WTC11 (cell line): ENCODE measurements around the gene GFY.

Experiments
- CREB1 ChIP-seq: sonication (generic); formaldehyde crosslinking; IDR thresholded peaks from 2 replicates; pipeline ENCODE4 v1.8.0; 2023; ENCODE audit warnings: mild to moderate bottlenecking, missing genetic modification reagents
- CTCF ChIP-seq: fragments of 200-600 bp; IDR thresholded peaks from 2 replicates; pipeline ENCODE4 v1.8.0; 2022; ENCODE audit warnings: antibody characterized with exemption
- ELF4 ChIP-seq: sonication (generic); formaldehyde crosslinking; IDR thresholded peaks from 2 replicates; pipeline ENCODE4 v1.8.1; 2022; ENCODE audit warnings: low read depth, mild to moderate bottlenecking, moderate library complexity, missing genetic modification reagents
- FOXJ3 ChIP-seq: sonication (generic); formaldehyde crosslinking; IDR thresholded peaks from 2 replicates; pipeline ENCODE4 v1.9.0; 2021; ENCODE audit warnings: missing genetic modification reagents, mild to moderate bottlenecking, borderline replicate concordance
- FOXK1 ChIP-seq: sonication (generic); formaldehyde crosslinking; IDR thresholded peaks from 2 replicates; pipeline ENCODE4 v1.8.0; 2022; ENCODE audit warnings: mild to moderate bottlenecking, moderate library complexity, missing genetic modification reagents
- FOXP4 ChIP-seq: sonication (generic); formaldehyde crosslinking; IDR thresholded peaks from 2 replicates; pipeline ENCODE4 v1.8.0; 2022; ENCODE audit warnings: mild to moderate bottlenecking, missing genetic modification reagents
- IRF1 ChIP-seq: sonication (generic); formaldehyde crosslinking; IDR thresholded peaks from 2 replicates; pipeline ENCODE4 v1.8.0; 2023; ENCODE audit warnings: missing genetic modification reagents
- MLX ChIP-seq: sonication (generic); formaldehyde crosslinking; IDR thresholded peaks from 2 replicates; pipeline ENCODE4 v1.8.1; 2023; ENCODE audit warnings: mild to moderate bottlenecking, missing genetic modification reagents, moderate library complexity
- NFE2L1 ChIP-seq: sonication (generic); formaldehyde crosslinking; IDR thresholded peaks from 2 replicates; pipeline ENCODE4 v1.8.1; 2023; ENCODE audit warnings: missing genetic modification reagents
- NR2C2 ChIP-seq: sonication (generic); formaldehyde crosslinking; IDR thresholded peaks from 2 replicates; pipeline ENCODE4 v1.8.0; 2022; ENCODE audit warnings: mild to moderate bottlenecking, missing genetic modification reagents
- TEAD4 ChIP-seq: sonication (generic); formaldehyde crosslinking; IDR thresholded peaks from 2 replicates; pipeline ENCODE4 v1.8.0; 2022; ENCODE audit warnings: mild to moderate bottlenecking, missing genetic modification reagents
- USF2 ChIP-seq: sonication (generic); formaldehyde crosslinking; IDR thresholded peaks from 2 replicates; pipeline ENCODE4 v1.8.1; 2023; ENCODE audit warnings: mild to moderate bottlenecking, missing genetic modification reagents, moderate library complexity

- no peak for TF ChIP-seq CTCF
- no peak for TF ChIP-seq MLX (CRISPR knock-in tag)
- TF ChIP-seq FOXP4 (CRISPR knock-in tag) = no peak
- no peak for TF ChIP-seq NR2C2 (CRISPR knock-in tag)
- no peak for TF ChIP-seq FOXJ3 (CRISPR knock-in tag)
- no peak for TF ChIP-seq IRF1 (CRISPR knock-in tag)
- no peak for TF ChIP-seq USF2 (CRISPR knock-in tag)
- no peak for TF ChIP-seq CREB1 (CRISPR knock-in tag)
- no peak for TF ChIP-seq TEAD4 (CRISPR knock-in tag)
- TF ChIP-seq NFE2L1 (CRISPR knock-in tag) = no peak
- no peak for TF ChIP-seq ELF4
- TF ChIP-seq FOXK1 (CRISPR knock-in tag) = no peak
These were observed 44.8 kb upstream of the GFY start for GRCh38 chr19:49380391-49380790.
